GM18907 (cell line): Measurements from ENCODE around the gene SLC18B1.

Experiments used
- ATAC-seq: cut with Tn5 transposase; IDR thresholded peaks from one replicate; pipeline ENCODE4 v1.9.1; 2021; ENCODE audit warnings: mild to moderate bottlenecking, moderate library complexity; ENCODE audit not compliant: unreplicated experiment

The SLC18B1 gene

DNA sequence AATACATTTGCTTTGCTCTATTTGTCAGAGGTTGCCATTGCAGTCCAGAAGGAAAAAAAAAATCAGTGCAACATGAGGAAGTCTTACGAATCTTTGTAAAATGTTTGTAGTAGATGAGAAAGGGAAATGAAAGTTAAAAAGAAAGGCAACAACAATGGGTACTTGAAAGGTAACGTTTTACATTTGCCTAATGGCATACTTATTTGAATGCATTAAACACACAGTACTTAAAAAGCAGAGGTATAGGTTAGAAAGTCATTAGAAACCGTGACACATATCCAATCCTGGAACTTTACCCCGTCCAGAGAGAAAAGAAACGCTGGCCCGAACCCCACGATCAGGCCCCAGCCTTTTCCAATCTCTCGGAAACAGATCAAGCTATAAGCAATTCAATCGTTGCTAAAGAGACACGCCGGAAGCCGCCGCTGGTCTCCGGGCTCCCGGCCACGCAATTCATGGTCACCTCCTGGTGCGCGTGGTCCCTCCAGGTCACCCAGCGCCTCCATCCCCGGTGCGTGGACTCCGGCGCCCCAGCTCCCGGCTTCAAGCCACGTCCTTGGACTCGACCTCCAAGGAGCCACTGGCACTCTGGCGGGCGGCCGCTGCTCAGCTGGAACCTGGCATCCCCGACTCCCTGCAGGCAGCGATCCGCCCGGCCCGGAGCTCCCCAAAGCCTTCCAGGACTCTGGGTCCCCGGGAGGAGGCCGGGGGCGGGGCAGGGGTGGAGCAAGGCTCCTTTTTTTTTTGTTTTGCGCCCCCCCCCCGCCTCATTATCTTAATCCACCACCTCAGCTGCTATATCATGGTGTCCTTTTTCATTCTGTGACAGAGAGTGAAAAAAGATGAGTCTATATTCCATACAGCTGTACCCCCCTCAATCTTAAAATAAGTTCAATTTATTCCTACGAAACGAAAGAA is at the start of gene SLC18B1:
Gene SLC18B1, minus strand, starts transcription at position 687 of the 918 bp plus-strand sequence. Its CDS starts 181 bp downstream, at position 506.
- ATAC-seq, result peak; percentile 54

DNA sequence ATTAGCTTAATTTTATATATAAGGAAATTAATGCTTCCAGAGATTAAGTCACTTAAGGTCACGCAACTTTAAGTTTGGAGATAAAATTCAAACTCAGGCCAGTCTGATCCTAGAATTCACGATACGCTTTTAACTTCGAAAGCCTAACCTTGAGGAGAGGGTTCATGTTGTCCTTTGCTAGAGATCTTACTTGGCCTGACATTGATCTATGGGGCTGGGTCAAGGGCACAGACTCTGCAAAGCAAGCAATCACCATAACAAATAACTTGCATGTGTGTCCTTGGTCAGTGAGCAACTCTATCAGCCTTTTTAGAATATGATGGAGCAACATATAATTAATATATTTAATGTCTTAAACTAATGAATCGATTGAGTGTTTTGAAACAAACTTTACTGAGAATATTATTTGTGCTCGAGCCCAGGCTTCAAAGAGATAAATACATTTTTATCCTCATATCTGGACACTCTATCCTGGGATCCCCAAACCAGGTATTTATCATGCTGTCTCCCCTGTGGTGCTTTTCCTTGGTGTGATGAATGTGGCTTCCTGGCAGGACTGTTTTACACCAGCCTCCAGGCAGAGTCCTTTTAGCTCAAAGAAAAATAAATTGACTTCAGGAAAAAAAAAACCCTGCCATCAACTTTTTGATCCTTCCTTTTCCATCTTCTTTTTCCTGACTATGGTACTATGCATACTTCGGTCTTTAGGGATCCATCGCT is 45.0 kb upstream of the SLC18B1 start:
- no peak for ATAC-seq

DNA sequence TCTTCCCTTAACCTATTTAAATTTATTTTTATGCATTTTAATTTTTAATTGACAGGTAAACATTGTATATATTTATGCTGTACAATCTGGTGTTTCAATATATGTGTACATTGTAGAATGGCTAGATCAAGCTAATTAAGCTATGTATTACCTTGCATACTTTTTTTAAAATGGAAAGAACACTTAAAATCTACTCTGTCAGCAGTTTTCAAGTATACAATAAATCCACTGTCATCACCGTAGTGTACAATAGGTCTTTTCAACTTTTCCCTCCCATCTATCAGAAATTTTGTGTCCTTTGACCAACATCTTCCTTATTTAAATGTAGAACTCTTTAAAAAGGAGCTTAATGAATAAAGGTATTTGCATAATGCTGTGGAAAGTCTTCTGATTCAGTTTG is 43.5 kb upstream of the SLC18B1 start:
- no peak for ATAC-seq

DNA sequence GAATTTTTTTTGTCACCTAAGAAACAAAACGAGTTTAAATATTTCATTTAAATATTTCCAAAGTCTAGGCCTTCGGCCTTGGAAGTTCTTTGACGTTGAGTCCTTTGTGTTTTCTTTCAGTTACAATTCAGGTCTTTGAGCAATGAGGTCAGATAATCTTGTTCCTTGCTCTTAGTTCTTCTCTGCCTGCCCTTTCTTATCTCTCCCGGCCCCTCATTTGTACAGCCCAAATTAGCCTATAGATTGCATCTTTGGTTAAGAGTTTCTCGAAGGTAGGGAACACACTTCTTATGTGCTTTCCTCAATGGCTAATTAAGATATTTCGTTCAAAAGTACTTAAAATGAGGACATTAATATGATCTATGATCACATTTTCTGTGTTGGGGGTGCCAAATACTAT is 34.5 kb upstream of the SLC18B1 start:
- no peak for ATAC-seq

DNA sequence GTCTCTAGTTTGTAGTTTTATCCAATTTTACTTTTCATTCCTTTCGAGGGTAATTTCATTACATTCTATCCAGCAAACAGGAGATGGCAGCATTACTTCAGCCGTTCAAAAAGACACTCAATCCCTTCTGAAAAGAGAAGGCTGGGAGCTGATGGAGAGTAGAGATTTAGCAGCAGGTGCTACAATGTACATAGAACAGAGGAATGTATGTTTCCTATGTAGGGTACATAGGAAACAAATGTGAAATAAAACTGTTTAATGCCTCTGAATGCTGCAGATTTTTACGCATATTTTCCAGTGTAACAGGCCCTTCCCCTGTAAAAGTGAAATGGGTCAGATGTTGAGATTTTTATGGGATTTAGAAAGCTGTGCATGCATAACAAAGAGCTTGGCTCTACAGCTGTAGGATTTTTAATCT is 31.9 kb upstream of the SLC18B1 start:
- no peak for ATAC-seq

DNA sequence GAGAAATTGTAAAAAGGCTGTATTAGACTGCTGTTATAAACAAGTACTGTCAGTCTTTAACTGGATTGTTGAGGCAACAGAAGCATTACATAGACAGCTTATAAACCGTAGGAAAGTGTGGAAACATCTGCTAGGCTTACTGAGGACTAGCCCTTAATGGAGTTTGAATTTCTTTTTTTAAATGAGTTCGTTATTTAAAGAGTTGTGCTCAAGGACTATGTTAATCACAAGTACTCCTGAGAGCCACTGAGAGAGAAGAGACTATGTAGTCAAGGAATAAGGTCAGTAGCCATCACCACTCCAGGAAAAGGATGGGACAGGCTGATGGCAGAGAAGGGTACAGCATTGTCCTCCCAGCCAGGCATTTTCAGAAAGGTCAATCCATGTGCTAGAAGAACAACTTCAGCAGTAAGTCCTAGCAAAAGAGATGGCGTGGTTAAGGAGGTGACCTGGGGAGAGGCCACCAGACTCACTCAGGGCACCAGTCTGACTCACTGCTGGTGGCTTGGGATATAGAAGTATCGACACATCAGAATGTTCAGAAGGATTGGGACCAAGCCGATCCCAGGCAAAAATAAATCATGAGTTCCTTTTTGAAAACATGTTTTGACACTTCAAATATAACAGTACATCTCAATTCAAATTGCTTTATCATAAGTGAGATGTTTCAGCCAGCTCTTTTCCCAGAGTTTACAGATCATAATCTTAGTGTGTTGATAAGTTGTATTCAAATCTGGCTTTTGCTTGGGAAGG is 22.4 kb upstream of the SLC18B1 start:
- ATAC-seq, result no peak

DNA sequence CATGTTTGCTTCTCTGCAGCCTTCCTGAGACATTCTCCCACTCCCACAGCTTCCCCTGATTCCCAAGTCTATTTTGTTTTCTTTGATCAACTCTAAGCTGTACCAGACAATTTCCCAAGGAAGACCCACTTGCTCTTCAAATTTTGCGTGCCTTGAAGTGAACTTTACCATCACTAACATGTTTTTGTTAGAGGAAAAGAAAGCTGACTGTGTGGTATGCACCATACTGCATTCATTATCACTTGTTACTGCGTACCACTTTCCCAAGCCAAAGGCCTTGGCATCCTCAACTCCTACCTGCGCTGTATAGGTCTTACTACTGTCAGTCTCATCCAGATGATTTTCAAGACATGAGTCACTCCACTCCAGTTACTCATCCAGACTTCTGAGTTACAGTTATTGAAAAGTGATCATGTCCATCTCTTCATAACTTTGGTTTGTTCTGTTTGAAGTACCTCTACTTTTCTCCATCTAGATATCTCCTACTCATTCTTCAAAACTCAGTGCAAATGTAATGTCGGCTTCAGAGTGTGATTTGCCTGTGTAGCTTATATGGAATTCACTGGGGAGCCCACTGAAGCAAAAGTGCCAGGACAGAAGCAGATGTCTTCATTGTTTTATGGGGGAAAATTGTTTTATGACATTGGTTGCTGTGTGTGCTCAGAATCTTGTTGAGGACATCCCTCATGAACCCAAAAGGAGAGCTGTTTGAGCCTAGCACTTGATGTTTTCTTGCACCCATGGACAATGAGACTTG is 21.1 kb upstream of the SLC18B1 start:
- no peak for ATAC-seq

DNA sequence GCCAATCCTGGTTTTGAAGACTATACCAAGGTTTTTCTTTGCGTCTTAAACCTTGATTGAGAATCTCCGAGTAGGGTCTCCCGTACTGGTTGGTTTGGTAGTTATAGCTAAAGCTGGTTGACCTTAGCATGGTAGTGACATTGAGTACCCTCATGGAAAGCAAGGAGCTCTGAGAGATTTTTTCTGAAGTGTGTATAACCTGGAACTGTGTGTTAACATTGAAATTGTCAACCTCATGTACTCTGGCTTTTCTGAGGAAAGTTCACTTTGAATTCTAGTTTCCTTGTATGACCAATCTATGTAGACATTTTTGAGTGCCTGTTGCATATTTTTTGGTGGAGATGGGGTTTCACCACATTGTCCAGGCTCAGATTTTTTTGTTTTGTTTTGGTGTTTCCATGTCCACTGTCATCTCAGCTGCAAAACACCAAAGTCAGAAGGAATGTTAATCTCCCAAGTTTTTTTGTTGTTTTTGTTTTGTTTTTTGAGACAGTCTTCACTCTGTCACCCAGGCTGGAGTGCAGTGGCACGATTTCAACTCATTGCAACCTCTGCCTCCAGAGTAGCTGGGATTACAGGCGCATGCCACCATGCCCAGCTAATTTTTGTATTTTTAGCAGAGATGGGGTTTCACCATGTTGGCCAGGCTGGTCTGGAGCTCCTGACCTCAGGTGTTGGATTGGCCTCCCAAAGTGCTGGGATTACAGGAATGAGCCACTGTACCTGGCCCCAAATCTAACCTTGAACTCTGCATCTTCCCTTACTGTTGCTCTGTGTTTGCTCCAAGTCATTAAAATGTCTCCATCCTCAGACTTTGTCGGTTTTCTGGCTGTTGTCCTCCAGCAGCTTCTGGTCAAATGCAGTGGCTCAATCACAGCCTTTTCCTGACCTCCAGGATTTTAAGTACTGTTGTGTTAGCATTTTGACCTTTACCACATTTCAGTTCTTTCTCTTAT is 20.2 kb upstream of the SLC18B1 start:
- no peak for ATAC-seq

DNA sequence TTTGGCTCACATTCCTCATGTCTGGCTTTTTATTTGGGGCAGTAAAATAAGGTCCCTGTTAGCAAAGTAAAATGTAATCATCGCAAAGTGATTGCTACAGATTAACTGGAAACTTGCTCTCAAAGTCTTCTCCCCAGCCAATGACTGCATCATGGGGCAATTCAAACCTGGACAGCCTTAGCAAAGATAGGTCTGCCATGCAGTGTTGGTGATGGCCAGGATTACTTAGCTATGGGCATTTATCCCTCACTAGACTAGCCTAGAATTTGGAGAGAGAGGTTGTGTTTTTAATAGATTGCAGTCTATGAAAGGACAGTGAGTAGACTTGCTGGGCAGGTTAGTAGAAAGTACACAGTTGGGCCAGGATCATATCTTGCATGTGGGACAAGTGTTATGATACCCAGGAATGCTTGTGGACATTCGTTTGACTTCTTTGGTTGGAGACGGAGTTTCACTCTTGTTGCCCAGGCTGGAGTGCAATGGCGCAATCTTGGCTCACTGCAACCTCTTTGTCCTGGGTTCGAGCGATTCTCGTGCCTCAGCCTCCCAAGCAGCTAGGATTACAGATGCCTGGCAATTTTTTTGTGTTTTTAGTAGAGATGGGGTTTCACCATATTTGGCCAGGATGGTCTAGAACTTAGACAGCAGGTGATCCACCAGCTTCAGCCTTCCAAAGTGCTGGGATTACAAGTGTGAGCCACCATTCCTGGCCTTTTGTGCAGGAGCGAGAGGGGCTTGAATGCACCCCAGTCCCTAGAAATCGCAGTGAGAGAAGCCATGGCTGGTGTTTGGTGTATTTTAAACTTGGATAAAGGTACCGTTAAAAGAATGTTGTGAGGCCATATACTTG is 19.3 kb upstream of the SLC18B1 start:
- ATAC-seq, result no peak

DNA sequence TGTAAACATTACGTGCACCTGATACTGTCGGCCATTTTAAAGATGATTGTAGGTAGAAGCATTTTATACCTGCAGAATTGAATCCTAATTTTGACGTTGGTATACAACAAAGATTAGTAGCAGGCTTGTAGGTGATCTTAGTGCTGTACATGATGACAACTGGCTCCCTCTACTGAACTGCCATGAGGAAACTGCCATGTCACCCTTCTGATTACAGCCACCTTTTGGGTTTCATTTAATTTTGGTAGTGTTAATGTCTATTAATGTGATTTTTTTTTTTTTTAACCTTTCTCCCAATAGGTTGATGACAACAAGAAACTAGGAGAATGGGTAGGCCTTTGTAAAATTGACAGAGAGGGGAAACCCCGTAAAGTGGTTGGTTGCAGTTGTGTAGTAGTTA is 18.2 kb upstream of the SLC18B1 start:
- ATAC-seq, result no peak

DNA sequence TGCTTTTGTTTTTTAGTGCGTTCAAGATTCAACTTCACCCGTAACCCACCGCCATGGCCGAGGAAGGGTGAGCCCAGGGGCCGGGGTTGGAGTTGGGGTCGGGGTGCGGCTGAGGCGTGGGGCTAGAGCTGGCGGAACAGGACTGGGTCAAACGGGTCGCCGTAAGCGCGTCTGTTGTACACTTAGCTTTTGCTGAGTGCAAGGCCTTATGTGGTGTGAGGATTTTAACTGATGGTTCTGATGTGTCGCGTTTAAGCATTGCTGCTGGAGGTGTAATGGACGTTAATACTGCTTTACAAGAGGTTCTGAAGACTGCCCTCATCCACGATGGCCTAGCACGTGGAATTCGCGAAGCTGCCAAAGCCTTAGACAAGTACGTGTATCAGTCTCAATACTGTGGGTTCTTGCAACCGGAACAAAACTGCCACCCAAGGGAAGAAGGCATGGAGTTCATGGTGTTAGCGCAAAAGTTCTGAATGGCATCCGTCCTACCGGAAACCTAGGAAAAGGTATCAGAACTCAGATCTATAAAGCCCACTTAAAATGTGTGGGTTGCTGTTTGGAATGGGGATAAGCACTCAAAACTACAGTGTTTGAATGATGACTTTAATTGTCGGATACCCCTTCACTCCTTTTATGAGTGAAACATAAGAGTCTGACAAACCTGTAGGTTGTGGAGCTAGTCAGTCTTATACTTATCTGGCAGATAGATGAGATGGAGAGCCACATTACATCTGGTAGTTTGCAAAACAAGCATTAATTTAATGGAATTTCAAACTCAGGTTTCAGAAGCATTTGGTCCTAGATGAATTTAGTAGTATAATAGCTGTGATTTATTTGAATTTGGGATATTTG is 16.5 kb upstream of the SLC18B1 start:
- ATAC-seq, result peak; percentile 14

DNA sequence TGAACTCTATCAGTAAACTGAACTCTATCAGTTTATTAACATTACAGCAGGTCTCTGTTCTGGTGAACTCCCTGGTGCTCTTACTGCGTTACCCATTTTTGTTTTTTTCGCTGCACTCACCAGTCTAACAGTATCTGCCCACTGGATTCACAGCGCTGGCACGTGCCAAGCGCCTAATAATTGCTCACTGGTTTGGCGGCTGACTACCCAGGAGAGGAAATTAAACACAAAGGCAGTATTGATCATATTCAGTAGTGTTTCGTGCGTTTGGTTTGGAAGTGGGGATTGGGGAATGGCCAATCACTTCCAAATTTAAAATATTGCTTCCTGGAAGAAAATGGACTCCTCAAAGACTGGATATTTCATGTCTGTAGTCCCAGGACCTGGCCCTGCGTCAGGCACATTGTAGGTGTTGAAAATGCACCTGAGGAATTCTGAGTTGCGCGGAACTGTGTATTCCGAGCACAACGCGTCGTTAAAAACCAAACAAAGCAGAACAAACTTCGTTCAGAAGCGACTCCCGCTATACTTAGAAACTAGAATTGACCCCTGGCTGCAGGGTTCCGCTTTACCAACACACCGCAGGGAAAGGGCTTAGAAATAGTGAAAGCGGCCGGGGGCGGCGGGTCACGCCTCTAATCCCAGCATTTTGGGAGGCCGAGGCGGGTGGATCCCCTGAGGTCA is 14.9 kb upstream of the SLC18B1 start:
- ATAC-seq, result peak; percentile 37

DNA sequence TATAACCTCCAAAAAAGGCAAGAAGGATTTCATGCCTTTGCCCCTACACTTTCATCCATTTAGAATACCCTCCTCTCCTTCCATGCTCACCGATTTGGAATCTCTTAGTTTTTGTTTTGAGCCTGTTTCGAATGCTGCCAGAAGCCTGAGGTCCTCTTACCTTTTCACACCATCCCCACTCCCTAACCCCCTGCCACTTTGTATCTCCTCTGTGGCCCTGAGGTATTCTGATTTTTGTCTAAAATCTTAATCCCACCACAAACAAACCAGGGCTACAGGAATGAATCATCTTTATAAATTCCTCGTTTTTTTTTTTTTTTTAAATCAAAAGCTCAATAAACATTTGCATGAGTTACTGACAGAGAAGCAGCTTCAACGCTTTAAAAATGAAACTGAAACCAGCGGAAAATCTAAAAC is 14.3 kb upstream of the SLC18B1 start:
- ATAC-seq, result peak; percentile 18

DNA sequence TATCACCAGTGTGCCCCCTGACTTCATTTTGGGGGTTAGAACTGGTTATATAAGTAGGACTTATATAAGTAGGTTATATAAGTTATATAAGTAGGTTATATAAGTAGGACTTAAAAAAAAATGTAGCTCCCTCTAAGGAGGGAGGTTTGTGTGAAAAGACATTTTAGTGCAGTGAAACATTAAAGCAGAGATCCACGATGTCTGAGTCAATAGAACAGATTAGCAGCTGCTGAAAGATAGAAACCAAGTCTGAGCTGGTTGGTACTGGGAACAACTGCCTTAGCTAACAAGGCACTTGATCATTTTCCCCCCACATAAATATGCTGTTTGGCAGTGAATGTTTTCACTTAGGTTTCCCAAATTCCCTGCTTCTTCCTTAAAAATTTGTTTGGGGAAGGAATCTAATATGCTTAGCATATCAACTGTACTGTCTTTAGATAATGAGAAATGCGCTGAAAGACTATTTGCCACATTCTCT is 13.9 kb upstream of the SLC18B1 start:
- ATAC-seq, result no peak

DNA sequence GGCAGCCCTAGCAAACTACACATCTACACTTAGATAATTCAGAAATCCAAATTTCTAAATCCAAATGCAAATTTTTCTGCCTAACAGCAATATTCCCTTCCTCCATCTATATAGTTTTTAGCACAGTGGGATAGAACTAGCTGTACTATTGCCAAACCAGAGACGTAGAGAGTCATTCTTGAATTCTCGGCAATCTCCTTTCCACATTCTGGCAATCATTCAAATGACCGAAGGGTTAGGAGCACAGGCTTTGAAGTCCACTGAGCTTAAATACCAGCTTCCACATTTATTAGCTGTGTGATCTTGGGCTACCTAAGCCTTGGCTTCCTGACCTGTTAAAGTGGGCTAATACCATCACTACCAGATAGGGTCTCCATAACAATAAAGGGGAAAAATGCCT is 12.8 kb upstream of the SLC18B1 start:
- ATAC-seq, result no peak

DNA sequence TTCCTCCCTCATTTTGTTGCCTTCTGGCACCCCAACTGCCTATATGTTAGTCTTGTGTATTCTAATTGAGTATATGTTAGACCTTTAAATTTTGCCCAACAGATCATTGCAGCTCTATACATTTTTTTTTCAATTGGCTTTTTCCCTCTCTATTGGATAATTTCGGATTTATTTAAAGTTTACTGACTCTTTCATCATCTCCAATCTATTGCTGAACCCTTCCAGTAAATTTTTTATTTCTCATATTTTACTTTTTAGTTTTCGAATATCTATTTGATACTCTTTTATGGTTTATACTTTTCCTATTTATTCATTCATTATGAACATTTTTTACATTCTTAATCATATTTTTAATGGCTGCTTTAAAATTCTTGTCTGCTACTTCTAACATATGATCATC is 7.1 kb upstream of the SLC18B1 start:
- ATAC-seq, result no peak

DNA sequence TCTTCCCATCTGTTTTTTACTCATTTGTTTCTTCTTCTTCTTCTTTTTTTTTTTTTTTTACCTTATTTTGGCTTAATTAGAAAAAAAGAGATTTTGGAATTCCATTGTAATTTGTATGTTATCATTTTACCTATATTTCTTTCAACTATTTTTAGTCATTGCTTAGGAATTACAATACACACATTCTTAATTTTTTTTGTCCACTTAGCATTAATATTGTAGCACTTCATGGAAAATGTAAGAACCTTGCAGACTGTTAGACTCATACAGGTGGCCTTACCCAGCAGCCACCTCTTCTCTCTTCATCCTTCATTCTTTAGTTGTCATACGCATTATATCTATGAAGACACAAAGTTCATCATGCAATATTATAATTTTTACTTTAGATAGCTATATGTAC is 5.8 kb upstream of the SLC18B1 start:
- no peak for ATAC-seq
